ENCODE measurements around the gene TULP4.

TULP4 gene

GRCh38 chr6:158312165-158312564 is at the start of gene TULP4:
TSS of gene TULP4 (plus strand) at chr6:158312465. CDS start at chr6:158314017, 1,552 bp downstream.
- DNase-seq (ENCODE audit: low read depth) = no peak

GRCh38 chr6:158262755-158263154 is 49.5 kb upstream of the TULP4 start:
- no peak for DNase-seq (ENCODE audit: low read depth)

- no peak for DNase-seq (ENCODE audit: low read depth)
Observed at GRCh38 chr6:158264180-158264579, 48.1 kb upstream of the TULP4 start.

GRCh38 chr6:158266131-158266530 is 46.1 kb upstream of the TULP4 start:
- no peak for DNase-seq (ENCODE audit: low read depth)

- no peak for DNase-seq (ENCODE audit: low read depth)
Observed at GRCh38 chr6:158268361-158269147, 43.7 kb upstream of the TULP4 start.

- DNase-seq (ENCODE audit: low read depth) = no peak
Observed at GRCh38 chr6:158269657-158270056, 42.6 kb upstream of the TULP4 start.

GRCh38 chr6:158270389-158271127 is 41.7 kb upstream of the TULP4 start:
- no peak for DNase-seq (ENCODE audit: low read depth)

- DNase-seq (ENCODE audit: low read depth) = no peak
Observed at GRCh38 chr6:158272324-158272723, 39.9 kb upstream of the TULP4 start.

- no peak for DNase-seq (ENCODE audit: low read depth)
Observed at GRCh38 chr6:158278004-158278403, 34.3 kb upstream of the TULP4 start.

- DNase-seq (ENCODE audit: low read depth) = no peak
Observed at GRCh38 chr6:158279615-158280014, 32.6 kb upstream of the TULP4 start.

GRCh38 chr6:158283304-158283980 is 28.8 kb upstream of the TULP4 start:
- no peak for DNase-seq (ENCODE audit: low read depth)

GRCh38 chr6:158284007-158284875 is 28.0 kb upstream of the TULP4 start:
- no peak for DNase-seq (ENCODE audit: low read depth)

- DNase-seq (ENCODE audit: low read depth) = no peak
Observed at GRCh38 chr6:158284876-158285655, 27.2 kb upstream of the TULP4 start.

- DNase-seq (ENCODE audit: low read depth) = no peak
Observed at GRCh38 chr6:158285656-158286021, 26.6 kb upstream of the TULP4 start.

- DNase-seq (ENCODE audit: low read depth) = no peak
Observed at GRCh38 chr6:158286413-158286812, 25.9 kb upstream of the TULP4 start.

GRCh38 chr6:158287047-158287446 is 25.2 kb upstream of the TULP4 start:
- DNase-seq (ENCODE audit: low read depth) = no peak

- DNase-seq (ENCODE audit: low read depth) = no peak
Observed at GRCh38 chr6:158290040-158290439, 22.2 kb upstream of the TULP4 start.

GRCh38 chr6:158290659-158291058 is 21.6 kb upstream of the TULP4 start:
- DNase-seq (ENCODE audit: low read depth) = peak; percentile 29

GRCh38 chr6:158292016-158292415 is 20.2 kb upstream of the TULP4 start:
- DNase-seq (ENCODE audit: low read depth) = no peak

GRCh38 chr6:158293122-158293521 is 19.1 kb upstream of the TULP4 start:
- no peak for DNase-seq (ENCODE audit: low read depth)

Measured in stimulated activated CD8-positive, alpha-beta memory T cell treated with anti-CD3 and anti-CD28 coated beads, Interleukin-4, amount 100 ng/mL, for 24 hours (primary cell).